HCT116 (cell line): ENCODE measurements around the gene COMMD9. TPM values are rescaled to one million over a fixed set of nuclear protein-coding genes. Genes with fewer than 3 reads are reported as not detected.

Experiments used
- ATAC-seq: fragments of 200-7000 bp; cut with Tn5 transposase; 2 replicates; pipeline ENCODE4 v1.9.1; 2020; ENCODE audit warnings: mild to moderate bottlenecking, moderate library complexity
- BruUV-seq: library from RNA; stranded (reverse); fragments of 400-500 nt; replicated peaks from 2 replicates; lab custom pipeline; 2021; lab: Mats Ljungman, UMichigan
- CTCF ChIA-PET: fragments of 300-600 bp; sonication (Branson Sonifier 250); formaldehyde crosslinking; loops from one replicate; lab custom pipeline; 2021; ENCODE audit warnings: antibody characterized with exemption; lab: Charles Lee
- POLR2A ChIA-PET: fragments of 300-600, 350-600 bp; sonication (Branson Sonifier 250); formaldehyde crosslinking; loops from one replicate; lab custom pipeline; 2021; ENCODE audit warnings: antibody characterized with exemption; lab: Charles Lee
- RAD21 ChIA-PET, 2 experiments: fragments of 300-600 bp; sonication (Branson Sonifier 250); formaldehyde crosslinking; loops; one replicate each; lab custom pipeline; 2023; ENCODE audit warnings: low total read pairs in 2 of 2; ENCODE audit not compliant: uncharacterized antibody in 2 of 2, unreplicated experiment in 2 of 2, low non-redundant PET in 1 of 2; lab: Charles Lee
- DNase-seq: peaks from one replicate; pipeline ENCODE4 v3.0.0-alpha.2; 2010; ENCODE audit warnings: low read depth, low spot score
- H2AFZ ChIP-seq: fragments of 200-600 bp; shearing (Covaris generic), sonication (generic); 2 replicates; pipeline ENCODE4 v1.6.1; 2017; ENCODE audit warnings: low read depth, mixed run types, mixed read lengths, antibody characterized with exemption, low read length; ENCODE audit not compliant: poor library complexity, severe bottlenecking
- H3K27ac ChIP-seq: 2 replicates; pipeline ENCODE4 v1.5.1; 2012; ENCODE audit warnings: low read depth, low read length
- H3K27me3 ChIP-seq: fragments of 200-600 bp; sonication (generic); 2 replicates; pipeline ENCODE4 v1.6.1; 2016; ENCODE audit warnings: mixed run types, low read length, mixed read lengths; ENCODE audit not compliant: insufficient read depth
- H3K36me3 ChIP-seq, 2 experiments: fragments of 200-500 bp in 1 of 2; fragments of 200-600 bp in 1 of 2; sonication (Bioruptor generic) in 1 of 2; sonication (generic) in 1 of 2; 2 replicates each; pipeline versions ENCODE4 v1.5.1 to v1.6.1; 2014 to 2016; ENCODE audit warnings: low read length in 2 of 2, inconsistent platforms in 1 of 2, mixed read lengths in 1 of 2, mixed run types in 1 of 2; ENCODE audit not compliant: insufficient read depth in 2 of 2, control insufficient read depth in 1 of 2
- H3K4me1 ChIP-seq, 2 experiments: fragments of 200-600 bp in 1 of 2; sonication (generic) in 1 of 2; 2 replicates each; pipeline versions ENCODE4 v1.5.1 to v1.6.1; 2012 to 2017; ENCODE audit warnings: low read length in 2 of 2, inconsistent platforms in 1 of 2, mild to moderate bottlenecking in 1 of 2, mixed read lengths in 1 of 2, mixed run types in 1 of 2, moderate library complexity in 1 of 2; ENCODE audit not compliant: insufficient read depth in 2 of 2, control insufficient read depth in 1 of 2
- H3K4me2 ChIP-seq: fragments of 200-600 bp; sonication (generic); 2 replicates; pipeline ENCODE4 v1.6.1; 2017; ENCODE audit warnings: mixed run types, low read length, mixed read lengths
- H3K4me3 ChIP-seq, 2 experiments: fragments of 200-600 bp in 1 of 2; sonication (generic) in 1 of 2; replicated peaks in 1 of 2; 2 replicates each; pipeline ENCODE4 v1.5.1; 2011 to 2016; ENCODE audit warnings: low read length in 2 of 2, control low read depth in 1 of 2, low read depth in 1 of 2, mild to moderate bottlenecking in 1 of 2, mixed read lengths in 1 of 2, mixed run types in 1 of 2
- H3K79me2 ChIP-seq: fragments of 200-600 bp; sonication (generic); 2 replicates; pipeline ENCODE4 v1.6.1; 2017; ENCODE audit warnings: mild to moderate bottlenecking, mixed run types, low read length, moderate library complexity, mixed read lengths; ENCODE audit not compliant: insufficient read depth
- H3K9ac ChIP-seq: fragments of 200-600 bp; sonication (generic); 2 replicates; pipeline ENCODE4 v1.6.1; 2016; ENCODE audit warnings: low read length, mixed read lengths
- H3K9me2 ChIP-seq: fragments of 200-600 bp; sonication (generic), shearing (Covaris generic); 2 replicates; pipeline ENCODE4 v1.6.1; 2017; ENCODE audit warnings: mixed run types, mild to moderate bottlenecking, moderate library complexity; ENCODE audit not compliant: insufficient read depth
- H3K9me3 ChIP-seq, 2 experiments: fragments of 200-500 bp in 1 of 2; fragments of 200-600 bp in 1 of 2; sonication (Bioruptor generic) in 1 of 2; sonication (generic) in 1 of 2; 2 replicates each; pipeline ENCODE4 v1.6.1; 2014 to 2017; ENCODE audit warnings: low read length in 2 of 2, mixed read lengths in 2 of 2, inconsistent platforms in 1 of 2, low read depth in 1 of 2, mild to moderate bottlenecking in 1 of 2, mixed run types in 1 of 2, moderate library complexity in 1 of 2; ENCODE audit not compliant: control insufficient read depth in 1 of 2, insufficient read depth in 1 of 2
- H4K20me1 ChIP-seq: fragments of 200-600 bp; sonication (generic), shearing (Covaris generic); 2 replicates; pipeline ENCODE4 v1.6.1; 2017; ENCODE audit warnings: mixed run types, mild to moderate bottlenecking, moderate library complexity; ENCODE audit not compliant: insufficient read depth
- CBX3 ChIP-seq: IDR thresholded peaks from 2 replicates; pipeline ENCODE4 v1.6.1; 2012; ENCODE audit warnings: low read depth
- CEBPB ChIP-seq: IDR thresholded peaks from 2 replicates; pipeline ENCODE4 v1.6.1; 2012; ENCODE audit warnings: low read depth
- EGR1 ChIP-seq: IDR thresholded peaks from 2 replicates; pipeline ENCODE4 v1.6.1; 2012; ENCODE audit warnings: low read depth
- EZH2 ChIP-seq: fragments of 200-600 bp; sonication (generic); IDR thresholded peaks from 2 replicates; pipeline ENCODE4 v1.6.1; 2017; ENCODE audit warnings: antibody characterized with exemption, mixed run types
- FOSL1 ChIP-seq: IDR thresholded peaks from 2 replicates; pipeline ENCODE4 v1.6.1; 2012; ENCODE audit warnings: low read depth
- JUND ChIP-seq: IDR thresholded peaks from 2 replicates; pipeline ENCODE4 v1.6.1; 2012
- POLR2A ChIP-seq: IDR thresholded peaks from 2 replicates; pipeline ENCODE4 v1.7.0; 2011; ENCODE audit warnings: borderline replicate concordance; ENCODE audit not compliant: insufficient read depth, insufficient read length; ENCODE audit errors: extremely low read depth
- POLR2AphosphoS5 ChIP-seq: IDR thresholded peaks from 2 replicates; pipeline ENCODE4 v1.6.1; 2011; ENCODE audit warnings: mild to moderate bottlenecking, low read depth, low read length, moderate library complexity
- SIN3A ChIP-seq: IDR thresholded peaks from 2 replicates; pipeline ENCODE4 v1.6.1; 2012; ENCODE audit warnings: low read depth
- YY1 ChIP-seq: IDR thresholded peaks from 2 replicates; pipeline ENCODE4 v1.6.1; 2011; ENCODE audit warnings: low read length, low read depth, moderate library complexity, mild to moderate bottlenecking; ENCODE audit not compliant: insufficient replicate concordance; ENCODE audit errors: extremely low read depth
- ZFX ChIP-seq: fragments of 450-650 bp; IDR thresholded peaks from 2 replicates; pipeline ENCODE4 v1.6.1; 2017
- ZNF274 ChIP-seq: fragments of 200-500 bp; sonication (Bioruptor generic); IDR thresholded peaks from 2 replicates; pipeline ENCODE4 v1.6.1; 2014; ENCODE audit warnings: mild to moderate bottlenecking, low read depth, low read length, inconsistent platforms
- intact Hi-C: fragments of 100-400 bp; cut with micrococcal nuclease; formaldehyde crosslinking; loops from 2 replicates; pipeline ENCODE4 v1.10.0; 2022
- total RNA-seq: library from RNA; stranded (reverse); gene quantifications from one replicate; pipeline ENCODE4 v1.2.1, GENCODE V29; 2021; ENCODE audit not compliant: unreplicated experiment
- TF ChIP-seq, protein P1 (sequence below): IDR thresholded peaks from 2 replicates; pipeline ENCODE4 v1.6.1; 2012; ENCODE audit warnings: low read depth
- TF ChIP-seq, protein P2 (sequence below): IDR thresholded peaks from 2 replicates; pipeline ENCODE4 v1.6.1; 2012

The COMMD9 gene
- total RNA-seq, 1 experiment from 2014 or later = 33.3 TPM

DNA sequence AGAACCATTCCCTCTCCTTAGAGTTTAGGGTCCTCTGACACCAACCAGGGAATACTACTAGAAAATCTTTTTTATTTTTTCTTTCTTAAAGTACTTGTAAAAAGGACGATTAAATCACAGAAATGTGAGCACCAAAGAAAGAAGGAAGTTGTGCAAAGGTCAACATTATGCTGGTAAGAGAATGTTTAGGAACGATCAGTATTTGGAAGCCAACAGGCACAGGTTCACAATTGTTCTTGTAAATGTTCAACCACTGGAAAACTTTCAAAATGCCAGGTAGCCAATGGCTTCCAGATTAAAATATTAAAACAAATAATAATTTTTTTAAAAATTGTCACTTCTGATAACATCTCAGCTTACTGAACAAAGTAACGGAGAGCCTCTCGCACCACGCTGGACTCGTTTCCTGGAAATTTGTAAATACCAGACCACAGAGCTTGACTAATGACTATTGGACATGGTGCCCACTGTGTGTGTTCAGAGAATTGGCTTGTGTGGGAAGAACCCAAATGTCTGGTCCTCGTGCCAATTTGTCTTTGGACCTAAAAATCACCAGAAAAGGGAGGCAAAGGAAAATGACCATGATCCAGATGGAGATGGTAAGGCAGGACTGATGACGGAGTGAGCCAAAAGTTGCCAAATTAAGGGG, 20.8 kb downstream of the COMMD9 start (continued):
- TF ChIP-seq, protein P1, sequence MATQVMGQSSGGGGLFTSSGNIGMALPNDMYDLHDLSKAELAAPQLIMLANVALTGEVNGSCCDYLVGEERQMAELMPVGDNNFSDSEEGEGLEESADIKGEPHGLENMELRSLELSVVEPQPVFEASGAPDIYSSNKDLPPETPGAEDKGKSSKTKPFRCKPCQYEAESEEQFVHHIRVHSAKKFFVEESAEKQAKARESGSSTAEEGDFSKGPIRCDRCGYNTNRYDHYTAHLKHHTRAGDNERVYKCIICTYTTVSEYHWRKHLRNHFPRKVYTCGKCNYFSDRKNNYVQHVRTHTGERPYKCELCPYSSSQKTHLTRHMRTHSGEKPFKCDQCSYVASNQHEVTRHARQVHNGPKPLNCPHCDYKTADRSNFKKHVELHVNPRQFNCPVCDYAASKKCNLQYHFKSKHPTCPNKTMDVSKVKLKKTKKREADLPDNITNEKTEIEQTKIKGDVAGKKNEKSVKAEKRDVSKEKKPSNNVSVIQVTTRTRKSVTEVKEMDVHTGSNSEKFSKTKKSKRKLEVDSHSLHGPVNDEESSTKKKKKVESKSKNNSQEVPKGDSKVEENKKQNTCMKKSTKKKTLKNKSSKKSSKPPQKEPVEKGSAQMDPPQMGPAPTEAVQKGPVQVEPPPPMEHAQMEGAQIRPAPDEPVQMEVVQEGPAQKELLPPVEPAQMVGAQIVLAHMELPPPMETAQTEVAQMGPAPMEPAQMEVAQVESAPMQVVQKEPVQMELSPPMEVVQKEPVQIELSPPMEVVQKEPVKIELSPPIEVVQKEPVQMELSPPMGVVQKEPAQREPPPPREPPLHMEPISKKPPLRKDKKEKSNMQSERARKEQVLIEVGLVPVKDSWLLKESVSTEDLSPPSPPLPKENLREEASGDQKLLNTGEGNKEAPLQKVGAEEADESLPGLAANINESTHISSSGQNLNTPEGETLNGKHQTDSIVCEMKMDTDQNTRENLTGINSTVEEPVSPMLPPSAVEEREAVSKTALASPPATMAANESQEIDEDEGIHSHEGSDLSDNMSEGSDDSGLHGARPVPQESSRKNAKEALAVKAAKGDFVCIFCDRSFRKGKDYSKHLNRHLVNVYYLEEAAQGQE = no peak

DNA sequence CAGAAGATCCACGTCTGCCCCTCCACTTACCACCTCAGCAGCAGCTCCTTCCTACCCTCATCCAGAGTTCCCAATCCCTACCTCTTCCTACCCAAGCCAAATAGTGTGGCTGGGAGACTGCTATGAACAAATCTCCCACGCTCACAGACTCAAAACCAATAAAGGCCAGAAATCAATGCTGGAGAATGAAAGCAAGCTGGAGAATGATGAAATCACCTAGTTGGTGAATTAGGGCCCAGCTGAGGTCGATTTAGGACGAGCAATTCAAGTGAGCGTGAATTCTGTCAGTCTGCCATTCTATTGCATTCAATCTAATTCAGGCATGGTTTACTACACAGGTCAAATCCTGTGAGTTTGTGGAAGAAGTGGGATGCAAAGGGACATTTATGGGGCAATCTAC, 22.5 kb downstream of the COMMD9 start:
- ChIA-PET POLR2A (no interaction called here), CTCF (interaction anchor here (0.8 to 4.5 kb wide), 6 partner anchors 111 to 782 kb away, joined by 3 to 45 read pairs (median 6); no protein-coding TSS in a partner anchor), RAD21 (interaction anchor here in 1 of 2 experiments (1.1 to 1.3 kb wide), 2 partner anchors 445 to 781 kb away, joined by 3 to 5 read pairs; no protein-coding TSS in a partner anchor)
- H3K9me3 ChIP-seq = no peaks in the 10 kb centered on the region
- H3K79me2 ChIP-seq = no peaks in the 10 kb centered on the region
- TF ChIP-seq POLR2A (no peak), YY1 (no peak), JUND (no peak), POLR2AphosphoS5 (no peak), ZNF274 (no peak), EGR1 (no peak), EZH2 (no peak), CBX3 (no peak), FOSL1 (no peak), ZFX (no peak), CEBPB (no peak), SIN3A (no peak)
- TF ChIP-seq, protein P2, sequence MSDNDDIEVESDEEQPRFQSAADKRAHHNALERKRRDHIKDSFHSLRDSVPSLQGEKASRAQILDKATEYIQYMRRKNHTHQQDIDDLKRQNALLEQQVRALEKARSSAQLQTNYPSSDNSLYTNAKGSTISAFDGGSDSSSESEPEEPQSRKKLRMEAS = no peak
- TF ChIP-seq, protein P1 = no peak
- no peak for DNase-seq
- no peaks in the 10 kb centered on the region for H3K4me1 ChIP-seq
- H3K4me2 ChIP-seq = no peak overlapping the region
- no peak overlapping the region for H3K27ac ChIP-seq
- H3K27me3 ChIP-seq = no peaks in the 10 kb centered on the region
- no peak overlapping the region for H2AFZ ChIP-seq
- no peak overlapping the region for H3K9ac ChIP-seq
- H3K36me3 ChIP-seq = no peaks in the 10 kb centered on the region
- intact Hi-C loops = loop anchor here (1.0 to 5.0 kb wide), 5 partner anchors 444 to 1339 kb away; no protein-coding TSS in a partner anchor
- no peak overlapping the region for H3K4me3 ChIP-seq
- ATAC-seq = no peak
- H4K20me1 ChIP-seq = no peaks in the 10 kb centered on the region
- H3K9me2 ChIP-seq = no peaks in the 10 kb centered on the region
- BruUV-seq = no TSS peak
